HCT116 (cell line): ENCODE data around the gene LSAMP. TPM values are rescaled to one million over a fixed set of nuclear protein-coding genes. Genes with fewer than 3 reads are reported as not detected.

ENCODE experiments used
- ATAC-seq: fragments of 200-7000 bp; cut with Tn5 transposase; 2 replicates; pipeline ENCODE4 v1.9.1; 2020; ENCODE audit warnings: mild to moderate bottlenecking, moderate library complexity
- BruUV-seq: library from RNA; stranded (reverse); fragments of 400-500 nt; replicated peaks from 2 replicates; lab custom pipeline; 2021; lab: Mats Ljungman, UMichigan
- CTCF ChIA-PET: fragments of 300-600 bp; sonication (Branson Sonifier 250); formaldehyde crosslinking; loops from one replicate; lab custom pipeline; 2021; ENCODE audit warnings: antibody characterized with exemption; lab: Charles Lee
- POLR2A ChIA-PET: fragments of 300-600, 350-600 bp; sonication (Branson Sonifier 250); formaldehyde crosslinking; loops from one replicate; lab custom pipeline; 2021; ENCODE audit warnings: antibody characterized with exemption; lab: Charles Lee
- RAD21 ChIA-PET, 2 experiments: fragments of 300-600 bp; sonication (Branson Sonifier 250); formaldehyde crosslinking; loops; one replicate each; lab custom pipeline; 2023; ENCODE audit warnings: low total read pairs in 2 of 2; ENCODE audit not compliant: uncharacterized antibody in 2 of 2, unreplicated experiment in 2 of 2, low non-redundant PET in 1 of 2; lab: Charles Lee
- DNase-seq: peaks from one replicate; pipeline ENCODE4 v3.0.0-alpha.2; 2010; ENCODE audit warnings: low read depth, low spot score
- H2AFZ ChIP-seq: fragments of 200-600 bp; shearing (Covaris generic), sonication (generic); 2 replicates; pipeline ENCODE4 v1.6.1; 2017; ENCODE audit warnings: low read depth, mixed run types, mixed read lengths, antibody characterized with exemption, low read length; ENCODE audit not compliant: poor library complexity, severe bottlenecking
- H3K27ac ChIP-seq: 2 replicates; pipeline ENCODE4 v1.5.1; 2012; ENCODE audit warnings: low read depth, low read length
- H3K27me3 ChIP-seq: fragments of 200-600 bp; sonication (generic); 2 replicates; pipeline ENCODE4 v1.6.1; 2016; ENCODE audit warnings: mixed run types, low read length, mixed read lengths; ENCODE audit not compliant: insufficient read depth
- H3K36me3 ChIP-seq, 2 experiments: fragments of 200-500 bp in 1 of 2; fragments of 200-600 bp in 1 of 2; sonication (Bioruptor generic) in 1 of 2; sonication (generic) in 1 of 2; 2 replicates each; pipeline versions ENCODE4 v1.5.1 to v1.6.1; 2014 to 2016; ENCODE audit warnings: low read length in 2 of 2, inconsistent platforms in 1 of 2, mixed read lengths in 1 of 2, mixed run types in 1 of 2; ENCODE audit not compliant: insufficient read depth in 2 of 2, control insufficient read depth in 1 of 2
- H3K4me1 ChIP-seq, 2 experiments: fragments of 200-600 bp in 1 of 2; sonication (generic) in 1 of 2; 2 replicates each; pipeline versions ENCODE4 v1.5.1 to v1.6.1; 2012 to 2017; ENCODE audit warnings: low read length in 2 of 2, inconsistent platforms in 1 of 2, mild to moderate bottlenecking in 1 of 2, mixed read lengths in 1 of 2, mixed run types in 1 of 2, moderate library complexity in 1 of 2; ENCODE audit not compliant: insufficient read depth in 2 of 2, control insufficient read depth in 1 of 2
- H3K4me2 ChIP-seq: fragments of 200-600 bp; sonication (generic); 2 replicates; pipeline ENCODE4 v1.6.1; 2017; ENCODE audit warnings: mixed run types, low read length, mixed read lengths
- H3K4me3 ChIP-seq, 2 experiments: fragments of 200-600 bp in 1 of 2; sonication (generic) in 1 of 2; replicated peaks in 1 of 2; 2 replicates each; pipeline ENCODE4 v1.5.1; 2011 to 2016; ENCODE audit warnings: low read length in 2 of 2, control low read depth in 1 of 2, low read depth in 1 of 2, mild to moderate bottlenecking in 1 of 2, mixed read lengths in 1 of 2, mixed run types in 1 of 2
- H3K79me2 ChIP-seq: fragments of 200-600 bp; sonication (generic); 2 replicates; pipeline ENCODE4 v1.6.1; 2017; ENCODE audit warnings: mild to moderate bottlenecking, mixed run types, low read length, moderate library complexity, mixed read lengths; ENCODE audit not compliant: insufficient read depth
- H3K9ac ChIP-seq: fragments of 200-600 bp; sonication (generic); 2 replicates; pipeline ENCODE4 v1.6.1; 2016; ENCODE audit warnings: low read length, mixed read lengths
- H3K9me2 ChIP-seq: fragments of 200-600 bp; sonication (generic), shearing (Covaris generic); 2 replicates; pipeline ENCODE4 v1.6.1; 2017; ENCODE audit warnings: mixed run types, mild to moderate bottlenecking, moderate library complexity; ENCODE audit not compliant: insufficient read depth
- H3K9me3 ChIP-seq, 2 experiments: fragments of 200-500 bp in 1 of 2; fragments of 200-600 bp in 1 of 2; sonication (Bioruptor generic) in 1 of 2; sonication (generic) in 1 of 2; 2 replicates each; pipeline ENCODE4 v1.6.1; 2014 to 2017; ENCODE audit warnings: low read length in 2 of 2, mixed read lengths in 2 of 2, inconsistent platforms in 1 of 2, low read depth in 1 of 2, mild to moderate bottlenecking in 1 of 2, mixed run types in 1 of 2, moderate library complexity in 1 of 2; ENCODE audit not compliant: control insufficient read depth in 1 of 2, insufficient read depth in 1 of 2
- H4K20me1 ChIP-seq: fragments of 200-600 bp; sonication (generic), shearing (Covaris generic); 2 replicates; pipeline ENCODE4 v1.6.1; 2017; ENCODE audit warnings: mixed run types, mild to moderate bottlenecking, moderate library complexity; ENCODE audit not compliant: insufficient read depth
- CBX3 ChIP-seq: IDR thresholded peaks from 2 replicates; pipeline ENCODE4 v1.6.1; 2012; ENCODE audit warnings: low read depth
- CEBPB ChIP-seq: IDR thresholded peaks from 2 replicates; pipeline ENCODE4 v1.6.1; 2012; ENCODE audit warnings: low read depth
- EGR1 ChIP-seq: IDR thresholded peaks from 2 replicates; pipeline ENCODE4 v1.6.1; 2012; ENCODE audit warnings: low read depth
- ELF1 ChIP-seq: IDR thresholded peaks from 2 replicates; pipeline ENCODE4 v1.6.1; 2012; ENCODE audit warnings: low read depth, borderline replicate concordance
- EZH2 ChIP-seq: fragments of 200-600 bp; sonication (generic); IDR thresholded peaks from 2 replicates; pipeline ENCODE4 v1.6.1; 2017; ENCODE audit warnings: antibody characterized with exemption, mixed run types
- EZH2phosphoT487 ChIP-seq: fragments of 200-600 bp; IDR thresholded peaks from 2 replicates; pipeline ENCODE4 v1.6.1; 2018; ENCODE audit warnings: antibody characterized with exemption, borderline replicate concordance
- JUND ChIP-seq: IDR thresholded peaks from 2 replicates; pipeline ENCODE4 v1.6.1; 2012
- POLR2A ChIP-seq: IDR thresholded peaks from 2 replicates; pipeline ENCODE4 v1.7.0; 2011; ENCODE audit warnings: borderline replicate concordance; ENCODE audit not compliant: insufficient read depth, insufficient read length; ENCODE audit errors: extremely low read depth
- RAD21 ChIP-seq: IDR thresholded peaks from 2 replicates; pipeline ENCODE4 v1.6.1; 2012; ENCODE audit warnings: low read depth, mild to moderate bottlenecking
- REST ChIP-seq: IDR thresholded peaks from 2 replicates; pipeline ENCODE4 v1.6.1; 2012; ENCODE audit warnings: low read depth
- SIN3A ChIP-seq: IDR thresholded peaks from 2 replicates; pipeline ENCODE4 v1.6.1; 2012; ENCODE audit warnings: low read depth
- SP1 ChIP-seq: IDR thresholded peaks from 2 replicates; pipeline ENCODE4 v1.6.1; 2012; ENCODE audit warnings: low read depth
- YY1 ChIP-seq: IDR thresholded peaks from 2 replicates; pipeline ENCODE4 v1.6.1; 2011; ENCODE audit warnings: low read length, low read depth, moderate library complexity, mild to moderate bottlenecking; ENCODE audit not compliant: insufficient replicate concordance; ENCODE audit errors: extremely low read depth
- ZBTB33 ChIP-seq: IDR thresholded peaks from 2 replicates; pipeline ENCODE4 v1.6.1; 2011; ENCODE audit warnings: mild to moderate bottlenecking, low read length, moderate library complexity; ENCODE audit not compliant: insufficient replicate concordance; ENCODE audit errors: extremely low read depth
- ZFX ChIP-seq: fragments of 450-650 bp; IDR thresholded peaks from 2 replicates; pipeline ENCODE4 v1.6.1; 2017
- ZNF274 ChIP-seq: fragments of 200-500 bp; sonication (Bioruptor generic); IDR thresholded peaks from 2 replicates; pipeline ENCODE4 v1.6.1; 2014; ENCODE audit warnings: mild to moderate bottlenecking, low read depth, low read length, inconsistent platforms
- intact Hi-C: fragments of 100-400 bp; cut with micrococcal nuclease; formaldehyde crosslinking; loops from 2 replicates; pipeline ENCODE4 v1.10.0; 2022
- total RNA-seq: library from RNA; stranded (reverse); gene quantifications from one replicate; pipeline ENCODE4 v1.2.1, GENCODE V29; 2021; ENCODE audit not compliant: unreplicated experiment
- TF ChIP-seq, protein P1 (sequence below): IDR thresholded peaks from 2 replicates; pipeline ENCODE4 v1.6.1; 2012
- TF ChIP-seq, protein P2 (sequence below), 3 experiments: fragments of 200-600 bp in 1 of 3; sonication (generic) in 1 of 3; IDR thresholded peaks in 2 of 3; conservative IDR thresholded peaks in 1 of 3; 2 replicates each; pipeline ENCODE4 v1.5.1; 2012 to 2017; ENCODE audit warnings: low read depth in 2 of 3, low read length in 2 of 3, antibody characterized with exemption in 1 of 3, borderline replicate concordance in 1 of 3, control low read depth in 1 of 3, mild to moderate bottlenecking in 1 of 3, mixed read lengths in 1 of 3, mixed run types in 1 of 3, moderate library complexity in 1 of 3; ENCODE audit not compliant: insufficient read depth in 1 of 3
- TF ChIP-seq, protein P3 (sequence below): IDR thresholded peaks from 2 replicates; pipeline ENCODE4 v1.6.1; 2012

LSAMP gene
- total RNA-seq, 1 experiment from 2014 or later, result 0.25 TPM

DNA sequence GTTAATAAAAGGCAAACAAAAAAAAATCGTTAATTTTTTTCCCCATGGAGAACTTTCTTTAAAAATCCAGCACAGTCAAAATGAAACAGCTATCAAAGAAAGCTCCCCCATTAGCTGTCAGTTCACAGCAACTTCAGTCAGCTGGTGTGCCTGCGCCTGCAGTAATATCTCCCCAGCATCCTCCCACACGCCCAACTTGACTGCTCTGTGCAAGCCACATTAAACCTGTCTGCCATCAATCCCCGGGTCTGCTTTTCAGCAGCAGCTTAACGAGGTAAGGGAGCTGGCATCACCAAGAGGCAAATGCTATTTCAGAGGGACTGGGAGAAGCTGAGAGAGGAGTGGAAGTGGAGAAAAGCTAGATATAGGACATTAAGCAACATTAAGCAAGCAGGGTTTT is 484.5 kb downstream of the LSAMP start:
- TF ChIP-seq ZFX (no peak), EZH2 (no peak), POLR2A (no peak), REST (no peak), ZNF274 (no peak), SIN3A (no peak), CEBPB (no peak), RAD21 (no peak), EGR1 (no peak), CBX3 (no peak), EZH2phosphoT487 (no peak), JUND (no peak), ZBTB33 (no peak), ELF1 (no peak), SP1 (no peak), YY1 (no peak)
- TF ChIP-seq, protein P1, sequence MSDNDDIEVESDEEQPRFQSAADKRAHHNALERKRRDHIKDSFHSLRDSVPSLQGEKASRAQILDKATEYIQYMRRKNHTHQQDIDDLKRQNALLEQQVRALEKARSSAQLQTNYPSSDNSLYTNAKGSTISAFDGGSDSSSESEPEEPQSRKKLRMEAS, result no peak
- TF ChIP-seq, protein P2, sequence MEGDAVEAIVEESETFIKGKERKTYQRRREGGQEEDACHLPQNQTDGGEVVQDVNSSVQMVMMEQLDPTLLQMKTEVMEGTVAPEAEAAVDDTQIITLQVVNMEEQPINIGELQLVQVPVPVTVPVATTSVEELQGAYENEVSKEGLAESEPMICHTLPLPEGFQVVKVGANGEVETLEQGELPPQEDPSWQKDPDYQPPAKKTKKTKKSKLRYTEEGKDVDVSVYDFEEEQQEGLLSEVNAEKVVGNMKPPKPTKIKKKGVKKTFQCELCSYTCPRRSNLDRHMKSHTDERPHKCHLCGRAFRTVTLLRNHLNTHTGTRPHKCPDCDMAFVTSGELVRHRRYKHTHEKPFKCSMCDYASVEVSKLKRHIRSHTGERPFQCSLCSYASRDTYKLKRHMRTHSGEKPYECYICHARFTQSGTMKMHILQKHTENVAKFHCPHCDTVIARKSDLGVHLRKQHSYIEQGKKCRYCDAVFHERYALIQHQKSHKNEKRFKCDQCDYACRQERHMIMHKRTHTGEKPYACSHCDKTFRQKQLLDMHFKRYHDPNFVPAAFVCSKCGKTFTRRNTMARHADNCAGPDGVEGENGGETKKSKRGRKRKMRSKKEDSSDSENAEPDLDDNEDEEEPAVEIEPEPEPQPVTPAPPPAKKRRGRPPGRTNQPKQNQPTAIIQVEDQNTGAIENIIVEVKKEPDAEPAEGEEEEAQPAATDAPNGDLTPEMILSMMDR (IDR thresholded peaks at IDR 0.05 in 2 of 3, conservative IDR thresholded peaks at IDR 0.05 in 1 of 3; ENCODE audit: borderline replicate concordance in 1 of 3, insufficient read depth in 1 of 3, low read depth in 2 of 3, low read length in 2 of 3), result no peak
- TF ChIP-seq, protein P3, sequence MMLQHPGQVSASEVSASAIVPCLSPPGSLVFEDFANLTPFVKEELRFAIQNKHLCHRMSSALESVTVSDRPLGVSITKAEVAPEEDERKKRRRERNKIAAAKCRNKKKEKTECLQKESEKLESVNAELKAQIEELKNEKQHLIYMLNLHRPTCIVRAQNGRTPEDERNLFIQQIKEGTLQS, result no peak
- TF ChIP-seq, all 23 proteins: peak for 0
- Histone ChIP-seq H3K9me3 (no peaks in the 10 kb centered on the region), H3K36me3 (no peaks in the 10 kb centered on the region), H3K4me2 (no peak overlapping the region), H3K9me2 (no peaks in the 10 kb centered on the region), H3K27ac (no peak overlapping the region), H2AFZ (no peak overlapping the region), H4K20me1 (no peaks in the 10 kb centered on the region), H3K4me3 (no peak overlapping the region), H3K9ac (no peak overlapping the region), H3K79me2 (no peaks in the 10 kb centered on the region), H3K27me3 (peaks cover 27% of the 10 kb centered on the region), H3K4me1 (no peaks in the 10 kb centered on the region)
- CTCF ChIA-PET, result no interaction called here
- RAD21 ChIA-PET, result no interaction called here
- intact Hi-C loops, result no loop called here
- no peak for ATAC-seq
- DNase-seq, result no peak
- BruUV-seq, result no TSS peak
- POLR2A ChIA-PET, result no interaction called here
